ENCODE measurements around the gene PCDHB15. TPM values are rescaled to one million over a fixed set of nuclear protein-coding genes. Genes with fewer than 3 reads are reported as not detected.

The PCDHB15 gene
- 0.46 and 0.71 TPM in 2 replicates for total RNA-seq

GRCh38 chr5:141245250-141245717 lies at the start of gene PCDHB15:
PCDHB15 (plus strand) TSS chr5:141245395; CDS start chr5:141245579, 184 bp downstream.

GRCh38 chr5:141199359-141200235 lies 45.6 kb upstream of the PCDHB15 start, which contains the start of gene PCDHB11:
PCDHB11 (plus strand) TSS chr5:141199627; CDS start chr5:141199775, 148 bp downstream.

DNA sequence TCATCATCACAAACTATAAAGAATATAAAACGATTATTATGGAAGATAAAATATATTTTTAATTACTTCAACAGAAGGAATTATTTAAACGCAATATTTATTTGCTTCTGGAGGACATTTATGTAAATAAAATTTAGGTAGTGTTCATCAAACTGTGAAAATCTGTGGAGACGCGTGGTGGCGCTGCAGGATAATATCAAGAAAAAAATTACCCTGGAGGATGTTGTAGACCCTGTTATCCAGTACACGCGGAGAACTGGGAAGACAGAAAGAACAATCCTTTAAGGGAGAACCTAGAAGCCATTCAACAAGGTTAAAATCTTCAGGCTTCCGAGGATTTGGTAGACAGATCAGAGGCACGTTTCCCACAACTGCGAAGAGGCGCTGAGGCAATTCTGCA lies 36.7 kb upstream of the PCDHB15 start, which contains the start of gene PCDHB12:
TSS of gene PCDHB12 (plus strand) at position 242 of the 400 bp plus-strand sequence. CDS start 189 bp downstream, outside the sequence.

DNA sequence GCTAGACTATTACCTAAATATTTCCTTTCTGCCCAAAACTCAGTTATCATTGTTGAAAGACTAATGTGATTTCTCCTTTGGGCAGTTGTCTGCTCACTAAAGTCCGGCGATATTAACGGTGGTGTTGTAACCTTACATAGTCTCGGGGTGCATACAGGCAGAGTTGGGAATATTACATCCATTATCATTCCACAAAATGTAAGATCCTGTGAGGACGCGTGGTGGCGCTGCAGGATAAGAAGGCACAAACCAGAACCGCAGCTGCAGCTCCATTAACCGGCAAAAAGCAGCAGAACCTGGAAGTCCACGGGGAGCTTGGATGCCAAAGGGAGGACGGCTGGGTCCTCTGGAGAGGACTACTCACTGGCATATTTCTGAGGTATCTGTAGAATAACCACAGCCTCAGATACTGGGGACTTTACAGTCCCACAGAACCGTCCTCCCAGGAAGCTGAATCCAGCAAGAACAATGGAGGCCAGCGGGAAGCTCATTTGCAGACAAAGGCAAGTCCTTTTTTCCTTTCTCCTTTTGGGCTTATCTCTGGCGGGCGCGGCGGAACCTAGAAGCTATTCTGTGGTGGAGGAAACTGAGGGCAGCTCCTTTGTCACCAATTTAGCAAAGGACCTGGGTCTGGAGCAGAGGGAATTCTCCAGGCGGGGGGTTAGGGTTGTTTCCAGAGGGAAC lies 31.4 kb upstream of the PCDHB15 start, which contains the start of gene PCDHB13:
TSS of gene PCDHB13 (plus strand) at position 264 of the 684 bp plus-strand sequence. CDS start at position 469, 205 bp downstream.

GRCh38 chr5:141223112-141223783 lies 21.9 kb upstream of the PCDHB15 start, which contains the start of gene PCDHB14:
PCDHB14 (plus strand) TSS chr5:141223343; CDS start chr5:141223506, 163 bp downstream.

Other genes starting within 250 kb of the PCDHB15 start
- gene PCDHB1, start 194.0 kb upstream of the PCDHB15 start, total RNA-seq = not detected in 2 replicates
- 1.6 and 1.8 TPM in 2 replicates for gene PCDHB2, start 150.8 kb upstream of the PCDHB15 start, total RNA-seq
- gene PCDHB3, start 144.9 kb upstream of the PCDHB15 start, total RNA-seq = 0.55 and 0.57 TPM in 2 replicates
- gene PCDHB4, start 123.6 kb upstream of the PCDHB15 start, total RNA-seq = 0.09 and 0.14 TPM in 2 replicates
- 0.57 and 1.4 TPM in 2 replicates for gene PCDHB5, start 110.2 kb upstream of the PCDHB15 start, total RNA-seq
- gene PCDHB6, start 95.3 kb upstream of the PCDHB15 start, total RNA-seq = under 0.01 and 0.09 TPM in 2 replicates
- 0.18 and 0.71 TPM in 2 replicates for gene PCDHB7, start 72.8 kb upstream of the PCDHB15 start, total RNA-seq
- gene PCDHB8, start 67.6 kb upstream of the PCDHB15 start, total RNA-seq = 0.09 and 0.43 TPM in 2 replicates
- 0.18 and 0.85 TPM in 2 replicates for gene PCDHB16, start 63.0 kb upstream of the PCDHB15 start, total RNA-seq
- gene PCDHB9, start 58.2 kb upstream of the PCDHB15 start, total RNA-seq = 0.09 and 0.14 TPM in 2 replicates
- gene PCDHB10, start 53.0 kb upstream of the PCDHB15 start, total RNA-seq = 0.28 and 0.71 TPM in 2 replicates
- gene PCDHB11, start 45.8 kb upstream of the PCDHB15 start, total RNA-seq = 0.18 and 0.28 TPM in 2 replicates
- 0.09 and 0.43 TPM in 2 replicates for gene PCDHB12, start 36.7 kb upstream of the PCDHB15 start, total RNA-seq
- gene PCDHB13, start 31.5 kb upstream of the PCDHB15 start, total RNA-seq = 0.28 TPM in 2 replicates
- gene PCDHB14, start 22.1 kb upstream of the PCDHB15 start, total RNA-seq = 0.46 and 0.85 TPM in 2 replicates
- 0.14 and 0.18 TPM in 2 replicates for gene SLC25A2, start 58.7 kb downstream of the PCDHB15 start, total RNA-seq
- 75.2 and 97.5 TPM in 2 replicates for gene TAF7, start 75.4 kb downstream of the PCDHB15 start, total RNA-seq
- gene PCDHGA1, start 85.1 kb downstream of the PCDHB15 start, total RNA-seq = 1.1 TPM in 2 replicates
- 2.7 and 2.8 TPM in 2 replicates for gene PCDHGA2, start 93.4 kb downstream of the PCDHB15 start, total RNA-seq
- 0.85 and 1.4 TPM in 2 replicates for gene PCDHGA3, start 98.4 kb downstream of the PCDHB15 start, total RNA-seq
- 2.3 and 3.3 TPM in 2 replicates for gene PCDHGB1, start 104.7 kb downstream of the PCDHB15 start, total RNA-seq
- 3.3 and 4.5 TPM in 2 replicates for gene PCDHGA4, start 109.6 kb downstream of the PCDHB15 start, total RNA-seq
- gene PCDHGB2, start 114.6 kb downstream of the PCDHB15 start, total RNA-seq = 2.4 and 2.7 TPM in 2 replicates
- 1.3 TPM in 2 replicates for gene PCDHGA5, start 118.8 kb downstream of the PCDHB15 start, total RNA-seq
- 5.3 and 5.4 TPM in 2 replicates for gene PCDHGB3, start 124.8 kb downstream of the PCDHB15 start, total RNA-seq
- gene PCDHGA6, start 128.5 kb downstream of the PCDHB15 start, total RNA-seq = 3.0 and 3.2 TPM in 2 replicates
- gene PCDHGA7, start 137.3 kb downstream of the PCDHB15 start, total RNA-seq = 4.1 and 4.6 TPM in 2 replicates
- 26.9 and 27.5 TPM in 2 replicates for gene PCDHGB4, start 142.3 kb downstream of the PCDHB15 start, total RNA-seq
- 3.0 and 3.3 TPM in 2 replicates for gene PCDHGA8, start 147.2 kb downstream of the PCDHB15 start, total RNA-seq
- gene PCDHGB5, start 152.6 kb downstream of the PCDHB15 start, total RNA-seq = 15.9 and 19.9 TPM in 2 replicates
- gene PCDHGA9, start 157.4 kb downstream of the PCDHB15 start, total RNA-seq = 2.7 and 3.1 TPM in 2 replicates
- gene PCDHGB6, start 162.6 kb downstream of the PCDHB15 start, total RNA-seq = 2.7 and 3.1 TPM in 2 replicates
- gene PCDHGA10, start 167.6 kb downstream of the PCDHB15 start, total RNA-seq = 4.3 and 5.4 TPM in 2 replicates
- gene PCDHGB7, start 172.3 kb downstream of the PCDHB15 start, total RNA-seq = 6.3 and 6.9 TPM in 2 replicates
- gene PCDHGA11, start 175.7 kb downstream of the PCDHB15 start, total RNA-seq = 6.4 and 8.5 TPM in 2 replicates
- gene PCDHGA12, start 185.1 kb downstream of the PCDHB15 start, total RNA-seq = 9.1 and 11.7 TPM in 2 replicates
- gene PCDHGC3, start 230.6 kb downstream of the PCDHB15 start, total RNA-seq = 38.1 and 41.7 TPM in 2 replicates
- 1.7 TPM in 2 replicates for gene PCDHGC4, start 239.6 kb downstream of the PCDHB15 start, total RNA-seq
- gene PCDHGC5, start 243.7 kb downstream of the PCDHB15 start, total RNA-seq = 1.3 and 2.6 TPM in 2 replicates